HG03558 (cell line): Measurements from ENCODE around the gene ANKRD34B.

Source experiments
- ATAC-seq: cut with Tn5 transposase; IDR thresholded peaks from one replicate; pipeline ENCODE4 v1.9.1; 2021; ENCODE audit warnings: moderate number of reproducible peaks; ENCODE audit not compliant: unreplicated experiment; ENCODE audit errors: extremely low read depth

The ANKRD34B gene

GRCh38 chr5:80573062-80573461, 3.0 kb upstream of the ANKRD34B start:
- ATAC-seq: no peak

GRCh38 chr5:80569086-80569960, 757 bp downstream of the ANKRD34B start:
- ATAC-seq: no peak

GRCh38 chr5:80568251-80568650, 1.8 kb downstream of the ANKRD34B start:
- no peak for ATAC-seq

- ATAC-seq: no peak
These were observed 3.3 kb downstream of the ANKRD34B start for GRCh38 chr5:80566711-80567259.

GRCh38 chr5:80565330-80565729, 4.8 kb downstream of the ANKRD34B start:
- ATAC-seq: no peak

GRCh38 chr5:80559244-80559643, 10.8 kb downstream of the ANKRD34B start:
- no peak for ATAC-seq

- ATAC-seq: no peak
These were observed 15.0 kb downstream of the ANKRD34B start for GRCh38 chr5:80555099-80555498.

GRCh38 chr5:80554646-80555045, 15.4 kb downstream of the ANKRD34B start:
- no peak for ATAC-seq

GRCh38 chr5:80541392-80541791, 28.7 kb downstream of the ANKRD34B start:
- ATAC-seq: no peak

GRCh38 chr5:80540691-80541090, 29.4 kb downstream of the ANKRD34B start:
- ATAC-seq: no peak

- no peak for ATAC-seq
These were observed 53.3 kb downstream of the ANKRD34B start for GRCh38 chr5:80516826-80517225.

GRCh38 chr5:80509362-80509761, 60.7 kb downstream of the ANKRD34B start:
- no peak for ATAC-seq

- ATAC-seq: no peak
These were observed 61.2 kb downstream of the ANKRD34B start for GRCh38 chr5:80508844-80509243.

- ATAC-seq: no peak
These were observed 62.4 kb downstream of the ANKRD34B start for GRCh38 chr5:80507663-80508062.
